Mucosa of gallbladder (tissue), 1 donor: ENCODE data around the gene ZEB1. TPM values are rescaled to one million over a fixed set of nuclear protein-coding genes. Genes with fewer than 3 reads are reported as not detected.
A peak's percentile ranks its signal among the peaks of the same experiment; 100 is the strongest.
"Not testable (repeated sequence)": the region's sequence is repeated elsewhere in the genome, so short reads cannot be mapped to it uniquely, and the experiment has no call there.

Experiments used
- DNase-seq: peaks from one replicate; pipeline ENCODE4 v3.0.0-alpha.2; 2020; ENCODE audit warnings: low spot score
- total RNA-seq: library from RNA; stranded (reverse); gene quantifications from one replicate; pipeline ENCODE4 v1.2.1, GENCODE V29; 2021
- donor health status: DM: no; HTN: no; CAD: no.

The ZEB1 gene
- total RNA-seq, 1 donor from 2014 or later: 52.5 TPM

DNA sequence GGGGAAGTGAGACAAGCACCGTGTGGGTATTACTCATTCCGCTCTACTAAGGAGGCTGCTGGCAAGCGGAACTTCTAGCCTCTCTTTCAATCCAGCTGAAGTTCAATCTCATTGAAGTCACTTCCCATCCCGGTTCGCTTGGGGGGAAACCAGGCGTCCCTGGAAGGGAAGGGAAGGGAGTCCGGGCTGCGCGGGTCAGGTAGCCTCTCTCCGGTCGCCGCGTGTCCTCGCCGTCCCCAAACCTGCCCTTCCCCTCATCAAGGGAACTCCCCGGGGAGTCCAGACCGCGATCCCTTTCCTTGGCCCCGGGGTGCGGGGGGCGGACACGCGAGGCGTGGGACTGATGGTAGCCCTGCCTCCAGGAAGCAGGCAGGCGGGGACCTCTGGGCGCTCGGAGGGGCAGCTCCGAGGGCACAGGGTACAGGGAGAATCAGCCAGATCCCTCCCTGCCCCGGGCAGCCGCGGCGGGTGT lies 598 bp upstream of the ZEB1 start:
- DNase-seq: peak; percentile 51

DNA sequence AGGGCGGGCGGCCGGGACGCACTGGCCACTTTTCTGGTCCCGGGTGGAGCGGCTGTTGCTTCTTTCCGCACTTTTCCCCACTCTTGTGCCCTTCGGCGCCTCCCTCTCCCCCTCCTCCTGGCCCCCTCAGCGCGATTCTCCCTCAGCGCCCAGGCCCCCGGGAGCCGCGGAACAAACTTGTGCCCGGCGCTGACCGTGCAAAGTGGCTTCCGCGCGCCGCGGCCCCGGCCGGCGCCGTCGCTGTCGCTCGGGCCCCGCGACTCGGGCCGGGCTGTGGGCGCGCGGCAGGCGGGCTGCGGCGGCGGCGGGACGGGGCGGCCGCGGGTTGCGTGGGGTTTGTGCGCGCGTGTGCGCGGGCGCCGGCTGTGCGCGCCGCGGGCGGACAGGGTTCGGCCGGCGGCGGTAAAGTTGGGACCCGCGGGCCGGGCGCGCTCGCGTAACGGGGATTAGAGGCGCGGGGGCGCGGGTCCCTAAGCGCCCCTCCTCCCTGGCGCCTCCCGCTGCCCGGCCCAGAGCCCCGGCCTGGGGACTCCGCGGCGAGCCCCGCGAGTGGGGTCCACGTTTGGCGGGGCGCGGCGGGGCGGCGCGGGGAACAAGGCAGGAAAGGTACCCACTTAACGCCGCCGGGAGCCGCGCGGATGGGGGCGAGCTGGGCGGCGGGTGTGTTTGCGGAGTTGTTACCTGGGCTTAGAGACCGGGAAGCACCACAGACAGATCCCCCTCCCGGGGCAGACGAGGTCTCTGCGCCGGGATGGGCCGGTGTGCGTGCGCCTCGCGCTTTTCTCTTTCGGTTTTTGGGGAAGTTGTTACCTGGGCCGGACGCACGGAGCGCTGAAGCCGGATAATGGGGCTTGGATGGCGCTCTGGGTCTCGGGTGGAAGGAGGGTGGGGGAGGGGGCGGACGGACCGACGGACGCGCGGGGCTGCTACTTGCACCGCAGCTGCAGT lies 860 bp downstream of the ZEB1 start:
- peak; percentile 21 for DNase-seq

DNA sequence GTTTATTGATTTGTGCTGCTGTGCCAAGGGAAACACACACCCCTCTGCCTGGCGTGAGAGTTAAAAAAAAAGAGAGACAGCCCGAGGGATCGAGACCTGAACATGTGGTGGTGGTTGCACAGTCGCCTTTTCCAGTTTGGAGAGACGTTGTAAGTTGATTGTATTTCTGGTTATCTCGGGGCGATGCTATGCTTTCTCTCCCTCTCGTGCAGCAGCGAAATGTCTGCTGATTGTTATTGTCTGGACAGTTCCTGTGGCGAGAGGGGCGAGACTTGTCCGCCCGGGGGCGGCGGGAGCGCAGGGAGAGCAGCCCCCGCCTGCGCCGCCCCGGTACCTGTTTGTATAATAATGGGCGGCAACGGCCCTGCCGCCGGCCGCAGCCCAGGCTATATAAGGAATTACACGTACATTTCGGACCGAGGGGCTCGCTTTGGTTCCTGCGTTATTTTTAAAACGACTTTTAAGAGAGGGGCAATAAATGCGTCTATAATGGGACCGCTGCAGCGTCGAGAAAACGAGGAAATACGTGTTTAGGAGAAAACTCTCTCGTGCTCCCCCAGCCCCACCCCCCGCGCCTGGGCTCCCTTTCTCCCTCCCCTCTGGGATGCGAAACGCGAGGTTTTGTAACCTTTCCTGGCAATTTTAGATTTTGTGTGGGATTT lies 1.7 kb downstream of the ZEB1 start:
- DNase-seq: peak; percentile 22

DNA sequence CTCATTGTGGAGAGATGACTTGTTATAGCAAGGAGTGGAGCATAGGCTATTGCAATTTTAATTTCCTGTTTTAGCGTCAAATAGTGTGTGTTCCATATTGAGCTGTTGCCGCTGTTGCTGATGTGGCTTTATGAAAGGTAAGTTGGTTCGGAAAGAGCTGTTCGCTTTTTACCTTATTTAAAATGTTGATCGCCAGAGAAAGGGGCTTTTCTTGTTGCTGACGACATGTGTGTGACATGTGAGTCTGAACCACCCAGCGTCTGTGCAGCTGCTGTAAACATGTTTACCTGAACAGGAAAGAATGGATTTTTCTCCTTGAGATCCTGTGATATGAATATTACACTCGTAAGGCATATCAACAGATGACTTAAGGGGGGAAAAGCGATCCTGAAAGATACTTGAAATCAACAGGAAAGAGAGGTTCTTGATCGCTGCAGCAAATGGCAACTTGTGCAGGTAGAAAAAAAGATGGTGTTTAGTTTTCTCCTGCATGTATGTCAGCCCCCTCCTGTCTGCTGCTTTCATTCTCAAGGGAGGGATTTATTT lies 2.5 kb downstream of the ZEB1 start:
- DNase-seq: no peak

DNA sequence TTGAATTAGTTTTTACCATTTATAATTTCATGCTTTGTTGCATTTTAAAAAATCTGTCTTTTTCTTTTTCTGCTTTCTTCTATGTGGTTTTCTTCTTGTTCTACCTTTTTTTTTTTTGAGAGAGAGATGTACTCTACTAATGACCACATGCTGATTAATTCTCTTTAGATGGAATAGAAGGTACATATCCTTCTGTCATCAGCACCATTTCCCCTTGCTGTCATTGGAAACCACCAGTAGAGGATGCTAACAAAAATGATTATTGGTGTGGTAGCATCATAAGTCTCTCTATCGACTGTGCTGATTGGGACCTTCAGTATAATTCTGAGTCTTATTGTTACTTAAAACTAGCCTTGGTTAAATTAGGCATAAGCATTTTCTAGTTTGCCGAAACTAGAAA lies 3.6 kb downstream of the ZEB1 start:
- no peak for DNase-seq

DNA sequence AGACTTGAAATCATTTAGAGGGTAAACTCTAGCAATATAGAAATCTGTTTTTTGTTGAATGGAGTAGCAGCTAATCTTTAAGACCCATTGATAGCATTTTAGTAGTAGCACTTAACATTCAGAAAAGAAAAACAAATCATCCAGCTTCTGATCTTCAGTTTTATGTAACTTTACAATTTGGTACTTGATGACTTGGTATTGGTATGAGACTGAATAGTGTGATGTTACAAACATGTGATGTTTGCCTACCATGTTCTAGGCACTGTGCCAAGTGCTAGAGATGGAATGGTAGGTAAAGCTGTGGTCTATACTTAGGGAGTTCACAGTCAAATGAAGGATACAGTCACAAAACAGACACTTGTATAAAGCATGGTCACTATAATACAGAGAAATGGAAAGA lies 21.3 kb downstream of the ZEB1 start:
- DNase-seq: no peak

DNA sequence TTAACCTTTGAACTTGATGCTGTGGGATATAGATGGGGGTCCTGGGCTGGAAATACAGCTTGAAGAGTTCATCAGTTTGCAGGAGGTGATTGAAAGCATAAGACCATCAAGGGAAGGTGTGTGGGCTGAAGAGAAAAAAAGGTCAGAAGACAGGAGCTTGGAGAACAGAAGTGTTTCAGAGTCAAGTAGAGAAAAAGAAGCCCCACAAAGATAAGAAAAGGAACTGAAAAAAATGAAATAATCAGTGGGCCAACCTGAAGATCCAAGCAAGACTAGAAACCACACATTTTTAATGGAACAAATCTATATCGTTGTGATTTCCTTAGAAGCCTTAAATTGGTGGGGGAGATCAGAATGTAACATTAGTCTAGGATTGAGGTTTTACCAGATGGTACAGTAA lies 22.5 kb downstream of the ZEB1 start:
- DNase-seq: no peak

DNA sequence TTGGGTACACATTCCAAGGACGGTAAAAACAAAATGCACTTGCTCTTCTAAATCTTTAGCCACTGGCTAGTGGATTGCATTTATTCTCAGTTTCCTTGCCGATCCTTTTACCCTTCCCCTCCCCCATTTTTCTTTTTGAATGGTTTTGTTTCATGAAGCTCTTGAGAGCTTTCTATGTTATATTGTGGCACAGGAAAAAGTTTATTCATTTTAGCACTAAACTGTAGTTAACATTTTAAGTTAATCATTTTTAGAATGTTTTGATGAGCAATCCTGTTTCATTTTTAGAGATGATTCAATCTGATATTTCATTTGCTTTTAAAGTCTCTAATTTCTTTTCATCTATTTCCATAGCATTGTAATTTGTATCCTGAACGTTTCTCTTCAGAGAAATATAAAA lies 24.0 kb downstream of the ZEB1 start:
- DNase-seq: no peak

DNA sequence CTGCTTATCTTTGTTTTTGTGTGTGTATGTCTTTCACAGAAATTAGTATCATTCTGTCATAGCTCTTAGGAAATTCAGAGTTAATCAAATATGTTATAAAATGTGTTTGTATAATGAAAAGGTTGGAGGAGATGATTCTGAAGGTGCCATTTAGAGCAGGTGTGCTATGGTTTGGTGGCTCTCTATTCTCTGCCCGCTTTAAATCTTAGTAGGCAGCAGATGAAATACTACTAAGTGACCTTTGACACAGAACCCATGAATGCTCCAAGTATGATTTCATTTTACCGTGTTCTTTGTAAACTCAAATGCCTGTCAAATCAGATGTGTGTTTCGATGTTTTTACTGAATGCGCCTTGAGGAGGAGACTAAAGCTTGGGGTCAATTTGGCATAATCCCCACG lies 24.5 kb downstream of the ZEB1 start:
- no peak for DNase-seq

DNA sequence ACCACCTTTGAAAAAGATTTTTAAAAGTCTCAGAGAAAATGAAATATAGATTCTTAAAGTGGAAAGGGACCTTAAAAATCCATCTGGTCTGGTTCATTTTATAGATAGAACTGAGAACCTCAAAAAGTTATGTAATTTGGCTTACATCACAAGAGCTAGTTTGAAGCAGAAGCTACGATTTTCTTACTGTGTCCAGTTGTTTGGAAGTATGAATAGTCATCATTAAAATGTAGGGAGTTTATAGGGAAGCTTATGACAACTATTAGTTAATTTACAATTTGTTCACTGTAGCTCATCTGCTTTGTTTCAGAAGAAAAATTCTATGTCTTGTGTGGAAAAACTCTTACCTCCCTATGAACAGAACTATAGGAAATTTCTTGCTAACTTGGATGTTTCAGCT lies 26.9 kb downstream of the ZEB1 start:
- DNase-seq: no peak

DNA sequence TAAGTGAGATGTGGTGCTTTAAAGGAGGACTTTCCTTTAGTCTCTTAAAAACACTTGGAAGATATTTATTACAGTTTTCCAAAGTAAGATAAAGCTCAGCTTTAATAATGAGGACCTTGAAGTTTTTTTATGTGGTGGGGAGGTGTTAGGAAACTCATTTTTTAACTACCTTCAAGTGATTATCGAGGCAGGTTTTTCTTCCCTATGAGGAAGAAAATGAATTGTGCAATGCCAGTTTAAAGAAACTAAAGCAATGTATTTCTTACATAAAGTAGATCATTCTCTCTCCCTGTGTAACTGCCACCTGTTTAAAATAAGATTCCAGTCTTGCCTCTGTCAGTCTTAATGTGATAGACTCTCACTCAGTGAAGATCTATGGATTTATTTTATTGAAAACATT lies 27.9 kb downstream of the ZEB1 start:
- no peak for DNase-seq

DNA sequence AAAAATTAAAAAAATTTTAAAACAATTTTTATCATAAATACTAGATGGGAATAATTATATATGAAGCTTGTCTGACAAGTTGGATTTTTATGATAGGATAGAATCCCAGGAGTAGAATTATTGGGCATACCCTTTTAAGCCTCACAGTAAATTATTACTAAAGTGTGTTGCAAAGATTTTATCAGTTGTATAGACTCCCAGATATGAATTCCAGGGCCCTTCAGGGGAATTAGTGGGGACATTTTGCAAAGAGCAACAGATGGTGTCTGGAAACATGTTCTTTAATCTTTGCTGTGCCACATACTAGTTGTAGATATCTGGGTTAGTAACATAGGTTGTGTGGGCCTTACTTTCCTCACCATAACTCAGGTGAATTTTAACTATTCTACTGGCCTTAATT lies 28.7 kb downstream of the ZEB1 start:
- DNase-seq: no peak

DNA sequence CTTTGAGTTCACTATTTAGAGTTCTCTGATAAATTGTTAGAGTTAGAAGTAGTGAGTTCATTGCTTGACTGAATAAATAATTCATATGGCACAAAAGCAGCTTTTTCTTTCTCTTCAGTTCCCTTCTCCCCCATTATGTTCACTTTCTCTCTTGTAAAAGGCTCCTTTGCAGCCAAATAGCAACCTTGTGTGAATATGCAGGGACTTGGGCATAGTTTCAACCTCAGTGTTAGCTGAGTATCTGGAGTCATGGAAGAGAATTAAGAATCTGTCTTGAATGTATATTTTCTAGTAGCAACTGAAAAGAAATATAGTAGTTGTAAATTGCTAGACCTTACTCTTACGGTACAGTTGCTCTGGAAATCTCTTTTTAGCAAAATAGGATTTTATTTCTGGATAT lies 31.9 kb downstream of the ZEB1 start:
- DNase-seq: no peak

DNA sequence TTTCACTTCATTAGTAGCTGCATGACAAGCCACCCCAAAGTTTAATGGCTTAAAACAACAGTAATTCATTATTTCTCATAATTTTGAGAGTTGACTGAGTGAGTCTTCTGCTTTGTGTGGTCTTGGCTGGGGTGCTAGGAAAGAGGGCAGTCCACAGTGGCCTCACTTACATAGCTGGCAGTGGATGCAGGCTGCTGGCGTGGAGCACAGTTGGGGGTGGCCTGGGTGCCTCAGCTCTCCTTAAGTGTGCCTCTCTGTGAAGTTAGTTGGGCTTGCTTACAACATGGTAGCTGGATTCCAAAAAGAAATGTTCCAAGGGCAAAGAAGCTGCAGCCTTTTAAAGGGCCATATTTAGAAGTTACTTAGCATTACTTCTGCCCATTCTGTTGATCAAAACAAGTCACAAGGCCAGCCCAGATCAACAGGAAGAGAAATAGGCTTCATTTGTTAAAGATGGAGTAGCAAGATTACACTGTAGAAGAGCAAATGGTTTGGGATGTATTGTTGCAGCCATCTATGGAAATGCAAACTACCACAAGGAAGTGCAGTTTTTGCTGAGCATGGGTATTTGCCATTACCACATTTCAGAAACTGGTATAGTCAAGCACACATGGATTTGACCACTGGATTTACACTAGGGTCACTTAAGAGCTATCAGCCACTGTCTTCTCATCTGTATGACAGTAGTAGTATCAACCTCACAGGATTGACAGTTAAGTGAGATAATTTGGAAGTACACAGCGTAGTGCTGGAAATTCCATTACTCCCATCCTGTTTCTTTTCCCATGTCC lies 33.6 kb downstream of the ZEB1 start:
- DNase-seq: no peak

DNA sequence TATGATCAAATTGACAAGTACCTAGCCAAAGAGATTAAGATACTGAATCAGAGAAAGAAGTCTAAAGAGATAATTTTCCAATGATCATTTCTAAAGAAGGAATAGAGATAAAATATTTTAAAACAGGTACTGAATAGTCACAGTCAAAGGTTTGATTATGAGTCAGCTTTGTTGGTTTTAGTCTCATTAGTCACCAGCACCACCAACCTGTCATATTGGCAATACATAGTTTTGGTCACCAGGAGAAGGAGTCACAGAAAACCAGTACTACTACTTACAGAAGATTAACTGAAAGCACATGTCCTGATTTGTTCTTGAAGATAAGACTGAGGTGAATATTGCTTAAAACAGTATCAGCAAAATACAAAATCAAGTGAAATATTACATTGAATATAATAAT lies 34.6 kb downstream of the ZEB1 start:
- no peak for DNase-seq

DNA sequence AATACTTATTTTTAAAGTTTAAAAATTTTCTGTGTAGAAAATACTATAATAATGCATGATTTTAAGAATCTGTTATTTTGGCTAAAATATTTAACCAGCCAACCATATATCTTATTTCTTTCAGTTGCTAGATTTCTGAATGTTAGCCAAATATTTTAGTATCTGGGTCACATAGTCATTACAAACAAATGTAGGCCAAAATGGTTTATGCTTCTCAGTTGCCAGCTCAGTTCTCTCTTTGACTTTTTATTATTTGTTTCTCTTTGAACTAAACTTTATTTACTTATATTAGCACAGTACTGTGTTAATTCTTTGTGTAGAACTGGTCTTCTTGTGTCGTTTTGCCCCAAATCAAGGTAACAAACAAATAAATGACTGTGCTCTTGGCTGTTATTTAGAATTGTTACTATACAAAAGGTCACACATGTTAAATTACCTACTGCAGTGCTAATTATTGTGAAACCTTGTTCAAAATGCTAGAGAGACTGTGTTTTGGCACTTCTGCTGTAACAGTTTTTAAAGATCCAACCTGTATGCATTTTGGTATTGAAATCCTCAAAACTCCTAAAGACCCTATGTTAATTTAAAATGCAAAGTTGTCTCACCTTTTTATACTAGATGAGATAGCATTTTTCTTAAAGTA lies 39.8 kb downstream of the ZEB1 start:
- DNase-seq: no peak

DNA sequence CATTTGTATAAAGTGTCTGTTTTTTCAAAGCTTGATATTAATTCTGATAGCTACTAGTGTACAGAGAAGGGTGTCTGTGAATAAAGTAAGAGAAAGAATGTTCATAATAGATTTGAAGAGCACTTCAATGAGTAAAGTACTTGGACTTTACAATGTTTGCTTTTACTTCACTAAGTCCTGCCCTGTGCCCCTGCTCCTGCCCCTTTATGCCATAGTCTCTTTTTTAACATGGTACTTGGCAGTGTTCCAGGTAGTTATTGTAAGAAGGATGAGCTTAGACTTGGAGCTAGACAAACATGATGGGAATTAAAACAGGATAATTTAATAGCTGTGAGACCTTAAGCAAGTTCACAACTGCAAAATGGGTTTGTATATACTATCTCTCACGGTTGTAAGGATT lies 41.0 kb downstream of the ZEB1 start:
- no peak for DNase-seq

DNA sequence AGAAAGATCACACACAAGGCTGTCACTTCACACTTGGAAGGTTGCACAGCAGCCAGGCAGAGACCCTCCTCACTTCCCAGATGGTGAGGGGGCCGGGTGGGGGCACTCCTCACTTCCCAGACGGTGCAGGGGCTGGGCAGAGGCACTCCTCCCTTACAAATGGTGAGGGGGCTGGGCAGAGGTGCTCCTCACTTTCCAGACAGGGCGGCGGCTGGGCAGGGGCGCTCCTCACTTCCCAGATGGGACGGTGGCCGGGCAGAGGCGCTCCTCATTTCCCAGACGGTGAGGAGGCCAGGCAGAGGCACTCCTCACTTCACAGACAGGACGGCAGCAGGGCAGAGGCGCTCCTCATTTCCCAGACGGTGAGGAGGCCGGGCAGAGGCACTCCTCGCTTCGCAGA lies 42.5 kb downstream of the ZEB1 start:
- DNase-seq: not testable (repeated sequence)

DNA sequence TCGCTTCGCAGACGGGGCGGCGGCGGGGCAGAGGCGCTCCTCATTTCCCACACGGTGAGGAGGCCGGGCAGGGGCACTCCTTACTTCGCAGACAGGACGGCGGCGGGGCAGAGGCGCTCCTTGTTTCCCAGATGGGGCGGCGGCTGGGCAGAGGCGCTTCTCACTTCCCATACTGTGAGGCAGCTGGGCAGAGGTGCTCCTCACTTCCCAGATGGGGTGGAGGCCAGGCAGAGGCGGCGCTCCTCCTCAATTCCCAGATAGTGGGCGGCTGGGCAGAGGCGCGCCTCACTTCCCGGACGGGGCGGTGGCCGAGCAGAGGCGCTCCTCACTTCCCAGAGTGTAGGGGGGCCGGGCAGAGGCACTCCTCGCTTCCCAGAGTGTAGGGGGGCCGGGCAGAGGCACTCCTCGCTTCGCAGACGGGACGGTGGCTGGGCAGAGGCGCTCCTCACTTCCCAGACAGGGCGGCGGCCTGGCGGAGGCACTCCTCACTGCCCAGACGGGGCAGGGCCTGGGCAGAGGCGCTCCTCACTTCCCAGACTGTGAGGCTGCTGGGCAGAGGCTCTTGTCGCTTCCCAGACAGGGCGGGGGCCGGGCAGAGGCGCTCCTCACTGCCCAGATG lies 43.1 kb downstream of the ZEB1 start:
- no peak for DNase-seq

DNA sequence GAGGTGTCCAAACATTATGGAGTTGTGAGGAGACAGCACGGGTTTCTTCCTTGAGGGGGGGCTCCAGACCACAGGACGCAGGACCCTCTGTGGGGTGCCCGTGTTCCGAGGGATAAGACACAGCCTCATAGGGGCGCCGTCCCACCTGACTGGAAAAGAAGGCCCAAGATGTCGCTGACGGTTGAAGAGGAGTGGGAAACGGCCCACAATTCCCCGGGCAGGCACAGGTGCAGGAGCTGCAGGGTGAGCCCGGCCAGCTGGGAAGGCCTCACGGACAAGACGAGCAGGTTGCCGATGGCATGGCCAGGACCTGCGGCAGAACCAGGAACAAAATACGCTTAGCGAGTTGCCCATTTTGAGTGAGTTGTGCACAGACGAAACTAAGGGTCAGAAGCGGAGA lies 44.7 kb downstream of the ZEB1 start:
- DNase-seq: not testable (repeated sequence)

DNA sequence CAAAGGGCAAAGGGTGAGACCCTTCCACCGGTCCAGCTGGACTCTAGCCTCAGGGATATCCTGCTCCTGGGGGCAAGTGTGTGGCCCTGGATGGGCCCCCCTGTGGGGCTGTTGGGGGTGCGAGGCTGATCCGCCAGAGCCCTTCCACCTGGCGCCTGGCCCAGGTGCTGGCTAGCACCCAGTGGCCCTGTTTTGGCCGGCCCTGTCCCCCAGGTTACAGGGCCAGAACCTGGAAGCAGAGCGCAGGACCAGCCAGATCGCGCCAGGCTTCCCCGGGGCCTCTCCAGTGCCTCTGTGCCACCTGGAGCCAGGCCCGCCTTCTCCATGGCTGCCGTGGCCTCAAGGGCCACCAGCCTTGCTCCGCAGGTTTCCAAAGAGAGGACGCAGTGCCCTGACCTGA lies 45.2 kb downstream of the ZEB1 start:
- DNase-seq: not testable (repeated sequence)
